ENCODE data around the gene OSCP1.
A peak's percentile ranks its signal among the peaks of the same experiment; 100 is the strongest.

OSCP1 gene

GRCh38 chr1:36401602-36402503 lies 48.4 kb downstream of the OSCP1 start:
- DNase-seq (ENCODE audit: low read depth): no peak

- peak; percentile 90 for DNase-seq (ENCODE audit: low read depth)
These were observed 49.2 kb downstream of the OSCP1 start for GRCh38 chr1:36400825-36401601.

GRCh38 chr1:36400514-36400824 lies 49.8 kb downstream of the OSCP1 start:
- DNase-seq (ENCODE audit: low read depth): no peak

GRCh38 chr1:36398370-36398977 lies 51.8 kb downstream of the OSCP1 start:
- DNase-seq (ENCODE audit: low read depth): no peak

- DNase-seq (ENCODE audit: low read depth): peak; percentile 85
These were observed 52.6 kb downstream of the OSCP1 start, which contains the start of gene LSM10 for GRCh38 chr1:36397378-36398230. TSS of gene LSM10 (minus strand) at chr1:36397908. CDS start at chr1:36394129, 3,779 bp downstream.

GRCh38 chr1:36397083-36397377 lies 53.2 kb downstream of the OSCP1 start:
- DNase-seq (ENCODE audit: low read depth): no peak

- no peak for DNase-seq (ENCODE audit: low read depth)
These were observed 53.9 kb downstream of the OSCP1 start for GRCh38 chr1:36396359-36396758.

- DNase-seq (ENCODE audit: low read depth): no peak
These were observed 56.6 kb downstream of the OSCP1 start for GRCh38 chr1:36393686-36394085.

- DNase-seq (ENCODE audit: low read depth): no peak
These were observed 57.4 kb downstream of the OSCP1 start for GRCh38 chr1:36392836-36393235.

- DNase-seq (ENCODE audit: low read depth): no peak
These were observed 59.0 kb downstream of the OSCP1 start for GRCh38 chr1:36391271-36391670.

GRCh38 chr1:36390411-36390810 lies 59.8 kb downstream of the OSCP1 start:
- DNase-seq (ENCODE audit: low read depth): no peak

GRCh38 chr1:36389999-36390398 lies 60.3 kb downstream of the OSCP1 start:
- DNase-seq (ENCODE audit: low read depth): no peak

GRCh38 chr1:36389261-36389660 lies 61.0 kb downstream of the OSCP1 start:
- no peak for DNase-seq (ENCODE audit: low read depth)

GRCh38 chr1:36387141-36387949 lies 62.9 kb downstream of the OSCP1 start:
- DNase-seq (ENCODE audit: low read depth): peak; percentile 73

GRCh38 chr1:36386265-36387140 lies 63.7 kb downstream of the OSCP1 start:
- DNase-seq (ENCODE audit: low read depth): peak; percentile 100

GRCh38 chr1:36385410-36386264 lies 64.6 kb downstream of the OSCP1 start, which contains the start of gene STK40:
TSS of gene STK40 (minus strand) at chr1:36385924. CDS start at chr1:36361332, 24,592 bp downstream.
- DNase-seq (ENCODE audit: low read depth): peak; percentile 99

- no peak for DNase-seq (ENCODE audit: low read depth)
These were observed 65.5 kb downstream of the OSCP1 start for GRCh38 chr1:36384542-36385409.

GRCh38 chr1:36383240-36383639 lies 67.0 kb downstream of the OSCP1 start:
- DNase-seq (ENCODE audit: low read depth): no peak

Data from GM04504 (cell line).